Putamen (tissue), 1 donor: ENCODE results near the gene RUNX1.
"Not testable (repeated sequence)": the region's sequence is repeated elsewhere in the genome, so short reads cannot be mapped to it uniquely, and the experiment has no call there.

ENCODE experiments used
- DNase-seq: peaks from one replicate; pipeline ENCODE4 v3.0.0-alpha.2; 2016; ENCODE audit warnings: low spot score

The RUNX1 gene

DNA sequence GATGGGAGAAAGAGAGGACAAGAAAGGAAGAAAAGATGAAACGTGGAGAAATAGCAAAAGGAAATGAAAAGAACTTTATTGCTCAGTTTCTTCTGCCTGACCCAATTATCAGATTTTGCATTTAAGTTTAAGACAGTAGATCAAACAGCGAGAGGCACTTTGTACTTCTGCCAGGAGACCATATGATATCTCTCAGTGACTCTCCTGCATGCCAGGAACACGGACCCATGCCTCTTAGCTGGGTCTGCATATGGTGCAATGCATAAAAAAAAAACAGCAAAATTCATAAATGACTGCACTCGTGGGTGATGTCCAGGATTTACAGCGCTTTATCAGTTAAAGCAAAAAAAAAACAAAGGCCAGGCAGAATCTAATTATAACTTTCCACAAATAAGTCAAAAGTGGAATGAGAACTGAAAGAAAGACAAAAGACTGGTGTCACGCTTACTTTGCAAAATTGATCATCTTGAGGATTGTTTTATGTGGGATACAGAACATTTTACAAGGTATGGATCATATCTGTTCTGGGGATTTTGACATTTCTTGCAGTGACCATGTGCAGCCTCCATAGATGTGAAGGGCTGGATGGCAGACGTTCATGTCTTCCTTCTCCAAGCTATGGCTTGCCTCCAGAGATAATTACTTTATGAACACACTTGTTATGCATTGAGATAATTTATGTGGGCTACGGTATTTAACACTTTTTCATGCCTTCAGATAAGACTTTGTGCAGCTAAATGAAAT is 79.5 kb downstream of the RUNX1 start:
- no peak for DNase-seq

GRCh38 chr21:34968414-34969333 is 80.4 kb downstream of the RUNX1 start:
- DNase-seq = no peak

DNA sequence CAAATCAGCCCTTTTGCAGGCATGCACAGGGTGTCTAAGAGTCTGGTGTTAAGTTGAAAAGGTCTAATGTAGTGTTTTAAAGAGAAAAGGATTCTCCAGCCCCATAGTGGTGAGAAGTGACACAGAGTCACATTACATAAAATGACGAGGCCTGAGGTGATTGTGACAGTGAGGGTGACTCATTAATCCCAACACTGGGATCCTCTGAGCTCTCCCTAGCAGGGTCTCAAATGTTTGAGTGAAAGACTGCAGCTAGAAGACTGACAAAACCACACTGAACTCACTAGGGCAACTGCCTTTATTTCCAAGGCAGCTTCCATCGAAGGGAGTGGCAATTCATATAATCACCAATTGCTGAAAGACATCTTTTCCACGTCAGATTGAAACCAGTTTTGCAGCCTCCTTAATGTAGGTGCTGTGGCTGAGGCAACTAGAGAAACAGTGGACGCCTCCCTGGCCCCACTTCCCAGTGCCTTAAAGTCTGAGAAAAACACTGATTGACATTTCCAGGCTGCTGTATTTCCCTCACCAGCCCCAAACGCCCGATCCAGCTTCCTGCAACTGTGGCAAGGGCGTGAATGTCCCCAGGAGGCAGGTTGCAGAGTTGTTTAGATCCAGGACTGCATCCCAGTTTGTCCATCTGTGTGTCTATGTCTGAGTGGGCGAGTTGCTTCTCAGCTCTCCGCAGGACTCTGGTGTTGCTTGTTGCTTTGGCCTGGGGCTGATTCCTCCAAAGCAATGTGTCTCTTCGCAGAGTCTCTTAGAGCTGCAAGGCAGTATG is 81.4 kb downstream of the RUNX1 start:
- no peak for DNase-seq

GRCh38 chr21:34966881-34967280 is 82.2 kb downstream of the RUNX1 start:
- not testable (repeated sequence) for DNase-seq

DNA sequence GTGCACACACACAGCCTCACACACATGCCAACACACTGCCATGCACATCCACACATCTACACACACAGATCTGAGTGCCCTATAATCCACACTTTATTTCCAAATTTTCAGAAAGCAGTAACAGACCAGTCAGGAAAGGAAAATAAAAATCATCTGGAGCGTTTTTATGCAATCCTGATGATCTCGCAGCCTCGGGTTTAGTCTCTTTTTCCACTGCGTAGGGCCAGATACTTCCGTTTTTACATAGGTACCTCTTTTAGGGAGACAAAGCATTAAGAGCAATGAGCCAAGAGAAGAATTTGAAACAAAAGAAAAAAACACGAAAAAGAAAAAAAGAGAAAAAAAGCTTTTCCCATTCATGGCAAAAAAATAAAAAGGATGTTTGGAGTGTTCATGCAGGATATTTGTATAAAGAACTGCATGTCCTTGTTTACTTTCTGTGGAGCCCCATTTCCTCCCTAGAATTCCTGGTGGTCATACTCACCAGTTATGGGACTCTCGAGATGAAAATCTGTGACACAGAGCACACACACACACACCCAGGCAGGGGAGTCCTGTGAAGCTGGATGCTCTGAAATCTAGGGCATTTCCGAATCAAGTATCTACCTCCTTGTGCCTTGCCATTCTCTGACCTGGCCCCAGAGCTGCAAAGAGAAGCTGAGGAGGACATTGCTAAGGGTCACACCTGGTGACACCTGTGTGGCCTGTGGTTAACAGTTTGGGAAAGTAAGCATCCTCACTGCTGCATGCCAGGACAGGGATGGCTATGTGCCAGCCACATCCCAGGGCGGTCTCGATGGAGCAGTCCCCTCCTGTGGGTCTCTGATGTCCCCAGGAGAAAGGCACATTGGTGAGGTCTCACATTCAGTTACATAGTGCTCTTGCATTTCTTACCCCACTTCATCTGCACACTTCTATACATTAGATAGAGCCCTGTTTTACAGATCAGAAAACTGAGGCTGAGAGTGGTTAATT is 83.6 kb downstream of the RUNX1 start:
- DNase-seq = no peak

DNA sequence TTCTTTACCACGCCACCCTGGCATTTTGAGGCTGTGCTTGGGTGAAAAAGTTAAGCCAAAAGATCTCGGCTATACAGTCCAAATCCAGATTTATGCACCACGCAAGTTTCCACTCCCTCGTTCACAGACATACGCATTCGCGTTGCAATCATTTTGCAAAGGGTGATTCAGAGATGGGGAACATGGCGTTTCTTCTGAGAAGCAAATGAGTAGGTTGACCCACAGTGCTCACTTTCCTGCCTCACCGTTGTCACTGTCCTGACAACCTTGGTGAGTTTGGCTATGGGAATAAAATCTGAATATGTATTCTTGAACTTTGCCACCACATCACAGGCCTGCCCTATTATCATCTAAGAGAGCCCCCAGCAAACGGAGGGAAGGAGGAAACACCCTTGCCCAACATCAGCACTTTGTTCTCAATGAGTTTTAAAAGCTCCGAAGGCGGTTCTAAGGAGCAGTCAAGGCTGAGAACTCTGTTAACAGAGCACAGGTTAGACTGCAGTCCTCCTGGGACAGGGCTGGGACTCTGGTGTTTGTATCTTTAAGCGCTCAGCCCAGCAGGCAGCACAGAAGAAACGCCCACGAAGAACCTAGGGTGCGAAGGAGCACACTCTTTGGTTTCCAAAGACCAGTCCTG is 86.4 kb downstream of the RUNX1 start:
- DNase-seq = no peak

- no peak for DNase-seq
These were observed 87.0 kb downstream of the RUNX1 start for GRCh38 chr21:34962136-34962535.

- DNase-seq = no peak
These were observed 88.4 kb downstream of the RUNX1 start for GRCh38 chr21:34960687-34961086.

DNA sequence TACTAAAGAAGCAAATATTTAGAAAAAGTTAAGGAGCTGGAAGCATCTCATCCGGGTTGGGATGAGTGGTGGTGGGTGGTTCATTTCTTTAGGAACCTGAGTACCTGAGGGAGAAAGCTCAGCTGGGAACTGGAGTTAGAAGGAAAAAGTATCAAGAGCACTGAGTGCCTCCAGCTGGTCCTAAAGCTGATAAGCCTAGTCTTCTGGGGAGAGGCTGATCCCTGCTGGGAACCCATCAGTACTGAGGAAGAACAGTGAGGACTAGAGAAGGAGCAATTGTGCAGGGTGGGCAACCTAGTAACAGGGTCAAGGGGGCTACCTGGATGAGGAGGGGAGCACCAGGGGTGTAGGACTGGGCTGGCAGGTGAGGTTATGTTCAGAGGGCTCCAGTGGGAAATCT is 89.5 kb downstream of the RUNX1 start:
- DNase-seq = no peak

- DNase-seq = no peak
These were observed 91.1 kb downstream of the RUNX1 start for GRCh38 chr21:34958040-34958439.

- DNase-seq = no peak
These were observed 92.4 kb downstream of the RUNX1 start for GRCh38 chr21:34956416-34957316.

DNA sequence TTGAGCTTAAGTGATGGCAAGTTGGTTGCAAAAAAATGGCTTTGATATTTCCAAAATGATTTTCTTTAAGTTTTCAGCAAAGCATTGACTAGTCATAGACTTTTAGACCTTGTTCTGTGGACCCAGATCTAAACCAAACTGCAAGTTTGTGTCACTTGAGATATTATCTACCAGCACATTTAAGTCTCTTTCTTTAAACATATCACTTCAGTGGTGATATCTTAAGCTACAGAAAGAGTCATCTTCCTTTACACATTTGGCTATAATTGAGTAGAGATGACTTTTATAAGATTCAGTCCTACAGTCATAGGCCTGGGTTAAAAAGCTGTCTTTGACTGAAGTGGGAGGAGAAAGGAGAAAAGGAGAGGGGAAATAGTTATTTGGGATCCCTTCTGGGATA is 95.2 kb downstream of the RUNX1 start:
- DNase-seq = no peak

GRCh38 chr21:34952701-34953100 is 96.4 kb downstream of the RUNX1 start:
- no peak for DNase-seq

DNA sequence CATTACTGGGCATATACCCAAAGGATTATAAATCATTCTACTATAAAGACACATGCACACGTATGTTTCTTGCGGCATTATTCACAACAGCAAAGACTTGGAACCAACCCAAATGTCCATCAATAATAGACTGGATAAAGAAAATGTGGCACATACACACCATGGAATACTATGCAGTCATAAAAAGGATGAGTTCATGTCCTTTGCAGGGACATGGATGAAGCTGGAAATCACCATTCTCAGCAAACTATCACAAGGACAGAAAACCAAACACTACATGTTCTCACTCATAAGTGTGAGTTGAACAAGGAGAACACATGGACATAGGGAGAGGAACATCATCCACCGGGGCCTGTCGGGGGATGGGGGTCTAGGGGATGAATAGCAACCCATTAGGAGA is 97.2 kb downstream of the RUNX1 start:
- DNase-seq = not testable (repeated sequence)

DNA sequence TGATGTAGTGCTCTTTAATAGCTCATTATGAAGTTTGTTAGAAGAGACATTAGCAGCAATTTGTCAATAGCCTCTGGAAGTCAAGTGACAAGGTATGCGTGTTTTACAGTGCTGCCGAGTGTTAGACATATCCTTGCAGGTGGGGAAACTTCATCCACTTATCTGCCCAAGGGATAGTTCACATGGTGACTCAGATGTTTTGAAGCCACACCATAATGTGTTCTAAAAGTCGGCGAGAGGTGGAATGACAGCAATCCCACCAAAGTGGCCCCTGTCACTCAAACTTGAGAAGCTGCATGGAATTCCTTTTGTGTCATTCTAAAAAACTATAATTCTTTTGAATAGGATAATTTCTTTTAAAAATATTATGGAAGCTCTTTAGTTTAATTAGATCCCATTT is 98.1 kb downstream of the RUNX1 start:
- no peak for DNase-seq

GRCh38 chr21:34949499-34949898 is 99.6 kb downstream of the RUNX1 start:
- no peak for DNase-seq

DNA sequence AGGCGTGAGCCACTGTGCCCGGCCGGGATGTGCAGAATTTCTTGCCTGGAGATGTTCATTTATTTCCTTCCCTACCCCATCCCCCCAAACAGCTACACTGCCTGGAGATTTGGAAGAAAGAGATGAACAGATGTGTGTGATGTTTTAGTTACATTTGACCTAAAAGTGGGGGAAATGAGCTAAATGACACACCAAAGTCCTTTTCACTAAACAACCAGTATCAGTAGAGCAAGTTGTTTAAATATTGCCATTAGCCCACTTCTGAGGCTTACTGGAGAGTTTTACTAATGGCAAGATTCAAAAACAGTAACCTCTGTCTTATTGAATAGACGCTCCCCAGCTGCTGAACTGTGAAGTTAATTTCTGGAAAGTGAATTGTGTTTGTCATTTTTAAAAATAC is 100.1 kb downstream of the RUNX1 start:
- no peak for DNase-seq

DNA sequence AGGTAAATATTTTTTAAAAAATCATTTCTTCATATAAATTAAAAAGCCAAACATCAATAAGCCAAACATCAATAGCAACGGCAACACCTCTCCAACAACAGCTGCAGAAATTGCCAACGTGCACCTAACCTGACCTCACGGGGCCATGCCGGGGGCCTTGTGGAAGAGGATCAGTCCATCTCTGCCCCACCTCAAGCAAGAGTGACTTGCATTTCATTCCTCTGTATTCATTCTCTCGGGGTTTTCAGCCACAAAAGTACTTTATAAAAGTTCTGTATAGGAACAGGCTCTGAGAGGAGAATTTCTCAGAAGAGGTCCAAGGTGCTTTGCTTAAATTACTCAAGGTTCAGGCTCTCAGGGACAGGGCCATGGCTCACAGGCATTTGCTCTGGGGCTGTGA is 100.9 kb downstream of the RUNX1 start:
- no peak for DNase-seq

DNA sequence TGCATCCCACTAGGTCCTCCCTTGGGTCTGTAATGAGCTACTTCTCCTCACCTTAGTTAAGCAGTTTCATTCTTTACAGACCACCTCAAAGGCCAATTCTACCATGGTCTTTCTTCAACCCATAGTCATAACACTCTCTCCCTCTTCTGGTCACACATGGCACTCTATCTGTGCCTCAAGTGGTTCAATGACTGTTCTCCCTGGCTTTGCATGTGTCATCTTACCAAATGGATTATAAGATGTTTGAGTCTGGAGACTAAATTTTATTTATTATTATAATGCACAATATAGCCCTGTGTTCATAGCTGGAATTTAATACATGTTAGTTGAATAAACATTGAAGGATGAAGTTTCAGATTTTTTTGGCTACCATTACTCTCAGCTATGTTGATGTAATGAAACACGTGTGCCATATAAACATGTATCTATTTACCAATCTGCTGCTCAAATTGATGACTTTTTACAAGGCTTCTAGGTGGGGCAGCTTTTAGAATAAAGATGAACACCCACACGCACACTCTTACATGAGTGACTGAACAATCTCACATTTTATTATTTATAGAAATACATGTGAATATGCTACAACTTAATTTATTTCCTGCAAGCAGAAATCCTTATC is 102.1 kb downstream of the RUNX1 start:
- no peak for DNase-seq
